DMS153 treated with DMSO at 0.1 percent for 48 hours (cell line): ENCODE data around the gene SDSL.
A peak's percentile ranks its signal among the peaks of the same experiment; 100 is the strongest.

Experiments used
- DNase-seq: peaks from one replicate; lab custom pipeline; 2025; ENCODE audit not compliant: unreplicated experiment; lab: John Stamatoyannopoulos, UW

The SDSL gene

DNA sequence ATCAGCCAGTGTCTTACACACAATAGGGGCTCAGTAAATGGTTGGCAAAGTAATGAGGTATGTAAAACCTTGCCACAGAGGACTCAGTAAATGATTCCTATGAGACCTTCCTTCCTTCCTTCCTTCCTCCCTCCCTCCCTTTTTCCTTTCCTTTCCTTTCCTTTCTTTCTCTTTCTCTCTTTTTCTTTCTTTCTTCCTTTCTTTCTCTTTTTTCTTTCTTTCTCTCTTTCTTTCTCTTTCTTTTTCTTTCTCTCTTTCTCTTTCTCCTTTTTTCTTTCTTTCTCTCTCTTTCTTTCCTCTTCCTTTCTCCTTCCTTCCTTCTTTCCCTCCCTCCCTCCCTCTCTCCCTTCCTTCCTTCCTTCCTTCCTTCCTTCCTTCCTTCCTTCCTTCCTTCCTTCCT lies 26.0 kb upstream of the SDSL start:
- no peak for DNase-seq

DNA sequence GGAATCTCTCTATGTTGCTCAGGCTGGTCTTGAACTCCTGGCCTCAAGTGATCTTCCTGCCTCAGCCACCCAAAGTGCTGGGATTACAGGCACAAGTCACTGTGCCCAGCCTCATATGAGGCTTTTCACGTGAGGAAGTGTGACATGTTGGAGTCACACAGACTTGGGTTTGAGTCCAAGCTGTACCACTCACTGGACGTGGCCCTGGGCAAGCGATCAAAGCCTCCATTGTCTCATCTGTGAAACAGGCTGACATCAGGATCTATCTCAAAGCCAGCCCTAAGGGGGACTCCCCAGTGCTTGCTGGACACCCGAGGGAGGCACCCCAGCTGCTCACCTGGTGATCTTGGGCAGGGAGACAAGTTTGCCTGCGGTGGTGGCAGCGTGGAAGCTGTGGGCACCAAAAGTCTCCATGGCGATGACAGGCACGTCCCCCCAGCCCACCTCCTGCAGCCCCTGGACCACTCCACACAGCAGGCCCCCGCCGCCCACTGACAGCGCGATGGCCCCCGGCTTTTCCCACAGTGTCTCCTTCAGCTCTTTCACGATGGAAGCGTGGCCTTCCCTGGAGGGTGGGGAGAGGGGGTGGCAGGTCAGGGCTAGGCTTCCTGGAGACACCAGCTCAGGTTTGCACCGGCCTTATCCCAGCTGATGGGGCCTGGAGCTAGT lies 25.2 kb upstream of the SDSL start:
- no peak for DNase-seq

DNA sequence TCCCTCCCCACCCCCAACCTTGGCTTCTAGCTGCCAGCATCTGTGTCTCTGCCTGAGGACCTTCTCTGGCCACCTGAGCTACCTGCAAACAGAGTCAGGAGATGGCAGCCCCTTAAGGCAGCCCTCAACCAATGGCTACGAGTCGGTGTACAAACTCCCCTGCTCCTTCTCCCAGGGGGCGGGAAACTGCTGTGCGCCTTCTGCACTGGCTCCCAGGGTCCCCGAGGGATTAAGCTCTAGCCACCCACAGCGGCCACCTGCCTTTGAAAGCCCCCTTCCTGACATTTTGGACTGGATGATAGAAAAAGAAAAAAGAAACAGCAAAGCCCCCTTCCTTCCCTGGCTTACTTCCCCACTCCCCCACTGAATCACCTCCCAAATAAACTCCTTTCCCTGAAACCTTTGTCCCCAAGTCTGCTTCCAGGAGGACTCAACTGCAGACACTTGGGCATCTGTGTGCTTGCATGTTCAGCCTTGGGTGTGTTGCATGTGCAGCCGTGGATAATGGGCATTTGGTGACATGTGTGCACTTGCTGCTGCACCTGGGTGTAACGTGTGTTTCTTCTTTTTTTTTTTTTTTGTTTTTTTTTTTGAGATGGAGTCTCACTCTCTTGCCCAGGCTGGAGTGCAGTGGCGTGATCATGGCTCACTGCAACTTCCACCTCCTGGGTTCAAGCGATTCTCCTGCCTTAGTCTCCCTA lies 24.5 kb upstream of the SDSL start:
- no peak for DNase-seq

DNA sequence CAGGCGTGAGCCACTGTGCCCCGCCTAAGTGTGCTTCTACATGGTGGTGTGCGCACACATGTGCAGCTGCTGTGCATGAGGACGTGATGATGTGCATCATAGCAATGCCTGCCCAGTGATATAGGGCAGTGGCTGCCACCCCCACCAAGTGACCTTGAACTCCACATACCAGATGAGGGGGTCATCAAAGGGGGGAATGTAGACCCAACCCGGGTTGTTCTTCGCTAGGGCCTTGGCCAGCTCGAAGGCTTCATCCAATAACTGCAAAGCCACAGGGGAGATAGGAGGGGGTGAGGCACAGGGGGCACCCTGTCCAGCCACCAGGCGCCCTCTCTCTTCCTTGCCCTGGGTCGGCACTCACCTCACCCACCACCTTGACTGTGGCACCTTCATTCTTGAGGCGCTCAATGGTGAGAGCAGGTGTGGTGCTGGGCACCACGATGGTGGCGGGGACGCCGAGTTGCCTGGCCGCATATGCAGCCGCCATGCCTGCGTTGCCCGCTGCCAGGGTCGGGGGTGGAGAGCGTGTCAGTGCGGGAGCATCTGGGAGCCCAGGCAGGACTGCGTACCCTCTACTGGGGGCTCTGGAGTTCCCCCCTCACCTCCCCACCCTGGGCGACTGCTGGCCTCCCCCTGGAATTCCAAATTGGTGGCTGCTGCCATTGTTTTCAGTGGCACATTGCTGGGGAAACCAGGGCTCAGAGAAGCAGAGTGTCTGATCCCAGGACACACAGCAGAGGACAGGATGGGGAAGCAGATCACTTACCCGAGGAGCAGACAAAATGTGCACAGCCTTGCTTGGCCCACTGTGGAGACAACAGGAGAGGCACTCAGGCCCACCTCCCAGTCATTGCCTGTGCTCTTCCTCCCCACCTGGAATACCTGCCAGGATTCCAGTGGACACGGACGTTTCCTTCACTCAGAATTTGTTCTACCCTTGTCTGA lies 23.6 kb upstream of the SDSL start:
- no peak for DNase-seq

DNA sequence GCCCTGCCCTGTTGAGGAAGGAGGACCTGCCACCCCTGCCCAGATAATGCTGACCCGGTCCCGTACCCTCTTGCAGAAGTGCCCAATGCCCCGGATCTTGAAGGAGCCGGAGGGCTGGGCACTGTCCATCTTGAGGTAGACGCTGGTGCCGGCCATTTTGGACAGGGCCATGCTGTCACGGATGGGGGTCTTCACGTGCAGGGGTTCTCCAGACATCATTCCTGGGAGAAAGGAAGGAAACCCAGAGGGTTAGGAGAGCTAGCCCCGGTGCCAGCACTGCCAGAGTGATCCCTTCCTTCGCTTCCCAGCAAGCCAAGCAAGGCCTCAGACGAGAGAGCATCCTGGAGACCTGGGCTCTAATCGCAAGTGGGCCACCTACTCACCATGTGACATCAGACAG lies 22.7 kb upstream of the SDSL start:
- DNase-seq, result no peak

DNA sequence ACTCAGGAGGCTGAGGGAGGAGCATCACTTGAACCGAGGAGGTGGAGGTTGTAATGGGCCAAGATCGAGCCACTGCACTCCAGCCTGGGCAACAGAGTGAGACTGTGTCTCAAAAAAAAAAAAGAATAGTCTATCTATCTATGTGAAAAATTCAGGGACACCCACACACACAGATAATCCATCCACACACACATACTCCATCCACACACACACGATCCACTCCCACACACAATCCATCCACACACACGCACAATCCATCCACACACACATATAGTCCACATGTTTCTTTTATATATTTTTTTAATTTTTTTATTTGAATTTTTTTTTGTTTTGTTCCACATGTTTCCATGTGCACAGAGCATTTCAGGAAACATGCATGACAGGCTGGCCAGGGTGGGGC lies 21.8 kb upstream of the SDSL start:
- DNase-seq, result no peak

DNA sequence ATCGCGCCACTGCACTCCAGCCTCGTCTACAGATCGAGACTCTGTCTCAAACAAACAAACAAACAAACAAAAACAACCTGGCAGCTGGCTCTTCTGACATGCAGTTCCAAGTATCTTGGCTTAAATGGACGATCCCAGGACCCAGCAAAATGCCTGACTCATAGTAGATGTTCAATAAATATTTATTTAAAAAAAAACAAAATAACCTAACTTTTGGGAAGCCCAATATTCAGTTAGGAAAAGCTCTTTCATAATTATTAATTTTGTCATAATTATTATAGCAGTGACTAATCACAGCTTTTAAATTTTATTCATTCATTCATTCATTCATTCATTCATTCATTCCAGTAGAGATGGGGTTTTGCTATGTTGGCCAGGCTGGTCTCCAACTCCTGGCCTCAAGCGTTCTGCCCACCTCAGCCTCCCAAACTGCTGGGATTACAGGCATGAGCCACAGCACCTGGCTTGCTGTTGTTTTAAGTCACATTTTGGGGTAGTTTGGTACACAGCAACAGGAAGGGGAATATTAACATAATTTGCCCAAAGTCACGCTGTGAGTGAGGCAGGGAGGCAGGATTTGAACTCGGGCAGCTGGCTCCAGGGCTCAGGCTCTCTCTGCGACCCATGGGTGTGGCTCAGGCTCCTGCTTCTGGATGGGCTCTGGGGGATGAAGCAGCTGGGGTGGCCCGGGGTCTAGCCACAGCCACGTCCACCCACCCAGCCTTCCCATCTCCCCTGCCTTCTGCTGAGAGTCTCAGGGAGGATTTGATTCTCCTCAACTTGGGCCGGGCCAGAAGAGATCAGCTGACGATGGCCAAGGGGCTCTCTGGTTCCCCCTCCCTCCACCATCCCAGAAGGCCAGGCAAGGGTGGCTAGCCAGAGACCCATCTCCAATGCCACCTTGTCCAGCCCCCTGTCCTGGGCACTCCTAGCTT lies 20.8 kb upstream of the SDSL start:
- no peak for DNase-seq

DNA sequence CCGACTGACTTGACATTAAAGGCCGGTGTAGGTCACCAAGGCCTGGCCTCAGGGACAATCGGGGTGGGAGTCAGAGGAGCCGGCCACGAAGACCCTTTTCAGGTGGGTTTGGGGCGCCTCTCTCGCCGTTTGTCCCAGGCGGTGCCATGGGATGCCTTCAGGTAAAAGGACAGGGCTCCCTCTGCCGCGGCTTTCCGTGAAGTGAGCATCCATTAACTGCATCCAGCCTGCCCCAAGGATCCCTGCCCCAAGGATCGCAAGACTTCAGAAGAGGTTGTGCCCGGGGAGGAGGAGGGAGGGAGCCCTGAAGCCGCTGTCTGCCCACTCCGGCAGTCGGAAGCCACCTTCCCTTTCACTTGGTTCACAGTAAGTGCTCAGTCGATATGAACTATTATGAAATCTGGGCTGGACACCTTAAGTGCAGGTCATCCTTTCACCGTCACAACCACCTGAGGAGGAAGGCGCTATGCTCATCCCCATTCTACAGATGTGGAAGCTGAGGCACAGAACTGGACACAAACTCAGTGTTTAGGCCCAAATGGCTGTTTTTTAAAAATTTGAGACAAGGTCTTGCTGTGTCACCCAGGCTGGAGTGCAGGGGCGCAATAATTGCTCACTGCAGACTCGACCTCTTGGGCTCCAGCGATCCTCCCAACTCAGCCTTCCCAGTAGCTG lies 19.5 kb upstream of the SDSL start:
- DNase-seq, result no peak

DNA sequence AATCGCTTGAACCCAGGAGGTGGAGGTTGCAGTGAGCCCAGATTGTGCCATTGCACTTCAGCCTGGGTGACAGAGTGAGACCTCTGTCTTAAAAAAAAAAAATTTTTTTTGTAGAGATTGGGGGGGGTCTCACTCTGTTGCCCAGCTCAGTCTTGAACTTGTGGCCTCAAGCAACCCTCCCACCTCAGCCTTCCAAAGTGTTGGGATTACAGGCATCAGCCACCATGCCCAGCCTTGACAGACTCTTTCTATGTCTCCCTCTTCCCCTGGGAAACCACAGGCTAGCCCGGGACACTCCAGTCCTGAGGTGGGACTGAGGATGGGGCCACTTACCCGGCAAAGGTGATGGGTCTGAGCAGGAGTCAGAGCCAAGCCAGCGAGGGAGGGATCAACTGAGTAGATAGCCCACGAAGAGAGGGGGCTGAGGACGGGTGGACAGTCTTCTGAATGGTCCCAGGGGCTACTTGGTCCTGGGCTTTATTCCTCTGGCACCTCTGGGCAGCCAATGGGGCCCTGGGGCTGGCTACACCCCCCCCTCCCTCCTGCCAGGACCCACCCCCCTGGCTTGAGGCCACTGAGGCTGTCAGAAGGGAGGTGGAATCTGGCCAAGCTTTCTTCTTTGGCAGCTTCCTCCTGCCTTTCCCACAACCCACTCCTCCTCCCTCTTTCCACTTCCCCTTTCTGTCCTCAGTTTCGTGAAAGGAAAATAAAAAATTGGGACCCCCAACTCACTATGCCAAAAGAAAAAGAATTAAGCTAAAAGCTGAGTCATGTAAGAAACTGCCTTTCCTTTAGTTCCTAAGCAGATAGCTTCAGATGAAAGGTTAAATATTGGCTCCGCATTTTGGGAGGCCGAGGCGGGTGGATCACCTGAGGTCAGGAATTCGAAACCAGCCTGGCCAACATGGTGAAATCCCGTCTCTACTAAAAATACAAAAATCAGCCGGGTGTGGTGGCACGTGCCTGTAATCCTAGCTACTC lies 18.5 kb upstream of the SDSL start, which contains the start of gene SDS:
TSS of gene SDS (minus strand) at position 453 of the 981 bp plus-strand sequence. CDS start 4,179 bp downstream, outside the sequence.
- no peak for DNase-seq

DNA sequence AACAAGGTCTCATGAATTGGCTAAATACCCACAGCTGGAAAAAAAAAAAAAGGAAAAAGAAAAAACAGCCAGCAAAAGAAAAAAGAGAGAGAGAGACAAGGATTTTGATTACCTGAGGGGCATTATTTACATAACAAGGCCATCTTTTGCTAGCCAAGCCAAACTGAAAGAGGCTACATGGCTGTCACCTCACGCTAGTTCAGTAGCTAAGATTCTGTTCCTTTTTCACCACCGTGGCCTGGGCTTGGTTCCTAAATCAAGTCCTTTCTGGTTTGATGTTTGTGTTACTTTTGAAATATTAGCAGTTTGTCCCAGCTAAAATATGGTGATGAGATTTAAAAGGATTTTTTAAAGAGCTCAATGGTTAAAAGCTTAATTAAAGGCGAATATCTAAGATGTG lies 16.5 kb upstream of the SDSL start:
- DNase-seq, result no peak

DNA sequence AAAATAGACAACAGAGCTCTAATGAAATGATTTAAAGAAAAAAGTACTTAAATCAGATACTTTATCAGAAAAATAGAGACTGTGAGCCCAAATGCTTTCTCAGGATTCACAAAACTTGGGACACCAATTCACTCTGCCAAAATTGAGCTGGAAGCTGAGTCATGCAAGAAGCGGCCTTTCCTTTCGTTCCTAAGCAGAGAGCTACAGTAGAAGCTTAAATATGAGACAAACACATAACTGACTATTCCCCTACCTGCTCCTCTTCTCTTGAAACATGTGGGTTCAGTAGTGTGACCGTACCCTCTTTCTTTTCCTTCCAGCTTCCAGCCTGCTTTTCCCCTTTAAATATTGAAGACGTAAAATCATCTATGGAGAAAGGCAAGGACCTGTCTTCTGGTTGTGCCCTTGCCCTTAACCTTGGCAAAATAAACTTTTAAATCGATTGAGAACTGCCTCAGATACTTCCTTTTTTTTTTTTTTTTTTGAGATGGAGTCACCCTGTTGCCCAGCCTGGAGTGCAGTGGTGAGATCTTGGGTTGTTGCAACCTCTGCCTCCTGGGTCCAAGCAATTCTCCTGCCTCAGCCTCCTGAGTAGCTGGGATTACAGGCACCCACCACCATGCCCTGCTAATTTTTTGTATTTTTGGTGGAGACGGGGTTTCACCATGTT lies 14.1 kb upstream of the SDSL start:
- DNase-seq, result no peak

DNA sequence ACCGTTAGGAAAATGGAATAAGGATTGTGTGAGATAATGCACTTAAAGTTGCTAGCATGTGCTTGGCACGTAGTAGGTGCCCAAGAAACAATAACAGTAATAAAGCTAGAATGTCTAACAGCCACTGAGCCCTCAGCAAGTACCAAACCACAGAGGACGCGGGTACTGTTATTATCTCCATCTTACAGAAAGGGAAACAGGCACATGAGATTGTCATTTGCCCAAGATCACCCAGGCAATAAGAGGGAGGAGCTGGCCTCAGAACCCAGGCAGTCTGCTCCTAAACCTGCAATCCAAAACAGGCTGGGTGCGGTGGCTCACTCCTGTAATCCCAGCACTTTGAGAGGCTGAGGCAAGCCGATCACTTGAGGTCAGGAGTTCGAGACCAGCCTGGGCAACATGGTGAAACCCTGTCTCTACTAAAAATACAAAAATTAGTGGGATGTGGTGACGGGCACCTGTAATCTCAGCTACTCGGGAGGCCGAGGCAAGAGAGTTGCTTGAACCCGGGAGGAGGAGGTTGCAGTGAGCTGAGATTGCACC lies 13.4 kb upstream of the SDSL start:
- DNase-seq, result no peak

DNA sequence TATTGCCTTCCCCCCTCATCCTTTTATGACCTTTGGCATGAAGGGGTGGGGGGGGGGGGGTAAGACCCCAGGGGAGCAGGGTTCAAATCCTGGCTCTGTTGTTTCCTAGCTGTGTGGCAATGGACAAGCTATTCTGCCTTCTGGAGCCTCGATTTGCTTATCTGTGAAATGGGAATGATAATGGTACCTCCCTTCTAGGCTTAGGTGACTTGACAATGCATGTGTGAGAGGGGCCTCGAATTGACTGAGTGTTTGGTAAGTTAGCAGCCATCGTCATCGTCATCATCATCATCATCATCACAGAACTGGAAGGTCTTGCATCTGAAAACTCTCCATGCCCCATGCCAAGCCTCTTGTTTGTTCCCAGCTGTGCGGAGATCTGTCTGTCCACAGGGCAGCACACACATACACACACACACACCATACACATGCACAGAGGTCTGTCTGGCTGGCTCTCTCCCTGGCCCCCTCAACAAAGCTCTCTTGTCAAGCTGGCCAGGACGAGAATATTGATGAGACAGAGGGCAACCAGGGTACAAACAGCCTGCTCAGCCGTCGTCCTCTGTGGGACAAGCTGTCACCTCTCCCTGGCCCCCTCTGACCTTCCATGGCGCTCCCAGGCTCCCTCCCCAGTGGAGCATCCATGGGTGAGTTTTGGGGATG lies 12.6 kb upstream of the SDSL start:
- no peak for DNase-seq

DNA sequence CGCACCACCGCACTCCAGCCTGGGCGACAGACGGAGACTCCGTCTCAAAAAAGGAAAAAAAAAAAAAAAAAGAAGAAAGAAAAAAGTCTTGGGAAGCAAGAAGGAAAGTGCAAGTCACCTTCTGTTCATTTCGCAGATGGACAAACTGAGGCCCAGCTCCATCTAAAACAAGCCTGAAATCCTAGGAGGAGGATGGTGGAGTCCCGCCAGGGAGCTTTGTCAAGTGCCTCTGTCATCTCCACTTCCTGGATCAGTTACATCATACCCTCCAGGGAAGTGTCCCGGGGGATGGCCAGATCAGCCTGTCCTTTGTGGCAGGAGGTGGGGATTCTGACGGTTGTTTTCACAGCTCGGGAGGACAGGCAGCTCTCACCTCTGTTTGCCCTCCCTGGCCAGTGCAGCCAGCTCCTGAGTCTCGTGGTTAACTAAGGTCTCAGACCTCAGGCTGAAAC lies 8.7 kb upstream of the SDSL start:
- peak; percentile 2 for DNase-seq

DNA sequence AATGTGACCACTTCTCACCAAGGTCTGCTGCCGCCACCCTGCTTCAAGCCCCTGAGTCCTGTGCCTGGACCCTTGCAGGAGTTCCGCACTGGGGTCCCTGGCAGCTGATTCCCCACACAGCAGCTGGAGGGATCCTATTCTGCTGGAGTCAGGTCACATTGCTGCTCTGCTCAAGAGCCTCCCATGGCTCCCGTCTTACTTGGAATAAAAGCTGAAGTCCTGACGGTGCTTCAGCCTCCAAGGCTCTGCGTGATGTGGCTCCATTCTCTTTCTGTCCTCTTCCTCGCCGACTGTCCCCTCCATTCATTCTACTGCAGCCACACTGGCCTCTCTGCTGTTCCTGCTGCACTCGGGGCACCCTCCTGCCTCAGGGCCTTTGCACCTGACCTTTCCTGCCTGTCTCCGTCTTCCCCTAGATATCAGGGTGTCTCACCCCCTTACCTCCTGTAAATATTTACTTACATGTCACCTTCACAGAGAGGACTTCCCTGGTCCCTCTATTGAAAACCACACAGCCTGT lies 7.6 kb upstream of the SDSL start:
- DNase-seq, result no peak

DNA sequence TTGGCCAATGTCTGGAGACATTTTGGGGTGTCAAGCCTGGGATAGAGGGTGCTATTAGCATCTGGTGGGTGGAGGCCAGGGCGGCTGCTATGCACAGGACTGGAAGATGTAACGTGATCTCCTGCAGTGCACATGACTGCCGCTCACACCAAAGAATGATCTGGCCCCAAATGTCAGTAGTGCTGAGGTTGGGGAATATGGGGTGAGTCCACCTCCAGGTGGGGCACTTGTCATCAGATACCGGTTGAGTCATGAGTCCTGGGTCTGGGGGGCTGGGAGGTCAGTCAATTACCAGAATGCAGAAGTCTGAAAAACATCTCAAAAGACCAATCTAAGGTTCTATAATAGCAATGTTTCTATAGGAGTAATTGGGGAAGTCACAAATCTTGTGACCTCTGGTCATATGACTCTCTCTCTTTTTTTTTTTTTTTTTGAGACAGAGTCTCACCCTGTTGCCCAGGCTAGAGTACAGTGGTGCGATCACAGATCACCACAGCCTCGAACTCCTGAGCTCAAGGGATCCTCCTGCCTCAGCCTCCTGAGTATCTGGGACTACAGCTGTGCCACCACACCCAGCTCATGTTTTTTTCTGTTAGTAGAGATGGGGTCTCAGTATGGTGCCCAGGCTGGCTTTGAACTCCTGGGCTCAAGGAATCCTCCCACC lies 6.0 kb upstream of the SDSL start:
- no peak for DNase-seq
